Vagina (tissue), 2 donors: ENCODE results near the gene TADA2B. TPM values are rescaled to one million over a fixed set of nuclear protein-coding genes. Genes with fewer than 3 reads are reported as not detected.

ENCODE experiments used
- DNase-seq, 2 donors: peaks; one replicate each; pipeline ENCODE4 v3.0.0-alpha.2; 2017; ENCODE audit errors: extremely low spot score in 2 of 2
- H3K27ac ChIP-seq: fragments of 200-600 bp; sonication (generic); one replicate; pipeline ENCODE4 v1.5.1; 2019
- H3K27me3 ChIP-seq: fragments of 200-600 bp; sonication (generic); one replicate; pipeline ENCODE4 v1.5.1; 2019
- H3K36me3 ChIP-seq, 2 donors: fragments of 200-600 bp; sonication (generic); one replicate each; pipeline ENCODE4 v1.5.1; 2017 to 2019
- H3K4me1 ChIP-seq: fragments of 200-600 bp; sonication (generic); one replicate; pipeline ENCODE4 v1.5.1; 2019
- H3K4me3 ChIP-seq, 2 donors: fragments of 200-600 bp; sonication (generic); 1 replicate in 1 of 2; 2 replicates in 1 of 2; pipeline ENCODE4 v1.5.1; 2016 to 2019
- H3K9me3 ChIP-seq: fragments of 200-600 bp; sonication (generic); one replicate; pipeline ENCODE4 v1.5.1; 2019
- CTCF ChIP-seq, 3 experiments: fragments of 450-650 bp in 2 of 3; fragments of 200-600 bp in 1 of 3; sonication (generic) in 1 of 3; IDR thresholded peaks; one replicate each; pipeline ENCODE4 v1.5.1; 2017 to 2019; ENCODE audit warnings: antibody characterized with exemption in 3 of 3, mild to moderate bottlenecking in 2 of 3, moderate library complexity in 2 of 3
- POLR2A ChIP-seq, 2 donors: fragments of 450-650 bp; IDR thresholded peaks; one replicate each; pipeline ENCODE4 v1.6.1; 2017; ENCODE audit warnings: antibody characterized with exemption in 2 of 2, mild to moderate bottlenecking in 2 of 2, moderate library complexity in 2 of 2
- POLR2AphosphoS5 ChIP-seq, 2 donors: sonication (generic); formaldehyde crosslinking; IDR thresholded peaks; one replicate each; pipeline ENCODE4 v1.9.0; 2017; ENCODE audit warnings: antibody characterized with exemption in 2 of 2, mild to moderate bottlenecking in 2 of 2, low read depth in 1 of 2; ENCODE audit not compliant: insufficient read depth in 1 of 2
- intact Hi-C: fragments of 100-400 bp; cut with DNase I; formaldehyde crosslinking; loops from one replicate; pipeline ENCODE4 v1.15.1; 2023
- total RNA-seq: library from RNA; depleted of rRNA; stranded (reverse); fragments of >200 nt; gene quantifications from one replicate; pipeline ENCODE4 v1.2.3, GENCODE V29; 2016

The TADA2B gene
- total RNA-seq, 1 donor from 2014 or later: 12.0 TPM

- no peak overlapping the region for H3K27ac ChIP-seq
- peaks cover 13% of the 10 kb centered on the region for H3K4me1 ChIP-seq
- no peak for DNase-seq
- no peak for TF ChIP-seq POLR2A (IDR thresholded peaks at IDR 0.05)
- no peak for TF ChIP-seq CTCF (IDR thresholded peaks at IDR 0.05)
- no peak for TF ChIP-seq POLR2AphosphoS5 (IDR thresholded peaks at IDR 0.05; ENCODE audit: insufficient read depth in 1 of 2, low read depth in 1 of 2)
- no peak overlapping the region for H3K4me3 ChIP-seq
- intact Hi-C loops: no loop called here
- H3K36me3 ChIP-seq: peaks cover 0 to 65% of the 10 kb centered on the region in 2 donors
- H3K27me3 ChIP-seq: no peaks in the 10 kb centered on the region
- H3K9me3 ChIP-seq: no peaks in the 10 kb centered on the region
Measured at GRCh38 chr4:7061815-7062214, 18.6 kb downstream of the TADA2B start.

- intact Hi-C loops: no loop called here
- DNase-seq: no peak
- H3K27me3 ChIP-seq: no peaks in the 10 kb centered on the region
- no peak overlapping the region for H3K4me3 ChIP-seq
- H3K36me3 ChIP-seq: peaks cover 0 to 59% of the 10 kb centered on the region in 2 donors
- H3K4me1 ChIP-seq: peaks cover 20% of the 10 kb centered on the region
- TF ChIP-seq CTCF (IDR thresholded peaks at IDR 0.05): no peak
- no peak for TF ChIP-seq POLR2A (IDR thresholded peaks at IDR 0.05)
- H3K27ac ChIP-seq: no peak overlapping the region
- H3K9me3 ChIP-seq: no peaks in the 10 kb centered on the region
Measured at GRCh38 chr4:7062816-7063215, 19.6 kb downstream of the TADA2B start.

DNA sequence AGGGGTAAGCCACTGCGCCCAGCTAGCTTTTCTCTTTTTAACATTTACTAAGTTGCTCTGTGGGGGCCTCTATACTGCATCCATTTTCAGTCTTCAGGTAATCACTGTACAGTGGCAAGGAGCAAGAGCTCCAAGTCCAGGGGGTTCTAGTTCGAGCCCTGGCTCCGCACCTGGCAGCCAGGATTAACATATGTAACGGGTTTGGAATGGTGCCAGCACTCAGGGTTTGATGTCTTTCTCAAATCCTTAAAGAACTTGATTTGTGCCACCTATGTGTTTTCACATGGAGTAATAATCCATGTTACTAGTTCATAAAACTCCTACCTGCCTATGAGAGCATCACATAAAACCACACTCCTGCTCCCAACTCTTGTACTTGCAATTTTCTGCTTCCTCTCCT, 20.2 kb downstream of the TADA2B start:
- Histone ChIP-seq H3K4me3 (no peak overlapping the region), H3K36me3 (peaks cover 0 to 56% of the 10 kb centered on the region in 2 donors), H3K9me3 (no peaks in the 10 kb centered on the region), H3K27me3 (no peaks in the 10 kb centered on the region), H3K27ac (no peak overlapping the region), H3K4me1 (peaks cover 21% of the 10 kb centered on the region)
- TF ChIP-seq POLR2A (IDR thresholded peaks at IDR 0.05): no peak
- no peak for TF ChIP-seq CTCF (IDR thresholded peaks at IDR 0.05)
- TF ChIP-seq POLR2AphosphoS5 (IDR thresholded peaks at IDR 0.05; ENCODE audit: insufficient read depth in 1 of 2, low read depth in 1 of 2): no peak
- no peak for DNase-seq
- intact Hi-C loops: no loop called here

DNA sequence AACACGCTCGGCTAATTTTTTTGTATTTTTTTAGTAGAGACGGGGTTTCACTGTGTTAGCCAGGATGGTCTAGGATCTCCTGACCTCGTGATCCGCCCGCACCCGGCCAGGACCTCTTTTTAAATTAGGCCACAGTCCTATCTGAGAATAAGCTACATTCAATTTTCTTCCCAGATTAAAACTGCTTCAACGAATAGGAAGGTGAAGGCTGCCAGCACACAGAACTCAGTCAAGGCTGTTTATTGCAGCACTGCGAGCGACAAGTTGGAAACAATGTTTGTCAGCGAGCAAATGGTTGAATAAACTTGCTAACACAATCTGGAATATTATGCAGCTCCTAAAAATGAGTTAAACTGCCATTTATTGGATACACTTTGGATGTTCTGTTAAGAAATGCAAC, 22.8 kb downstream of the TADA2B start:
- H3K4me1 ChIP-seq: peaks cover 38% of the 10 kb centered on the region
- no peak overlapping the region for H3K27ac ChIP-seq
- intact Hi-C loops: loop anchor here (5.0 kb wide), 1 partner anchor 94 kb away; no protein-coding TSS in a partner anchor
- no peaks in the 10 kb centered on the region for H3K9me3 ChIP-seq
- DNase-seq: no peak
- H3K36me3 ChIP-seq: peaks cover 0 to 36% of the 10 kb centered on the region in 2 donors
- no peak overlapping the region for H3K4me3 ChIP-seq
- TF ChIP-seq POLR2AphosphoS5 (IDR thresholded peaks at IDR 0.05; ENCODE audit: insufficient read depth in 1 of 2, low read depth in 1 of 2) (no peak), POLR2A (IDR thresholded peaks at IDR 0.05) (no peak), CTCF (IDR thresholded peaks at IDR 0.05) (no peak)
- no peaks in the 10 kb centered on the region for H3K27me3 ChIP-seq

GRCh38 chr4:7066493-7066892, 23.3 kb downstream of the TADA2B start:
- peaks cover 0 to 31% of the 10 kb centered on the region in 2 donors for H3K36me3 ChIP-seq
- peaks cover 39% of the 10 kb centered on the region for H3K4me1 ChIP-seq
- TF ChIP-seq CTCF (IDR thresholded peaks at IDR 0.05) (no peak), POLR2A (IDR thresholded peaks at IDR 0.05) (no peak), POLR2AphosphoS5 (IDR thresholded peaks at IDR 0.05; ENCODE audit: insufficient read depth in 1 of 2, low read depth in 1 of 2) (no peak)
- no peaks in the 10 kb centered on the region for H3K27me3 ChIP-seq
- intact Hi-C loops: loop anchor here (5.0 kb wide), 1 partner anchor 94 kb away; no protein-coding TSS in a partner anchor
- no peaks in the 10 kb centered on the region for H3K9me3 ChIP-seq
- no peak overlapping the region for H3K27ac ChIP-seq
- DNase-seq: no peak
- H3K4me3 ChIP-seq: peak overlapping the region; percentile 85 to 97
